HepG2 (cell line): ENCODE data around the gene MTURN. TPM values are rescaled to one million over a fixed set of nuclear protein-coding genes. Genes with fewer than 3 reads are reported as not detected.

Source experiments
- ATAC-seq: fragments of 200-7000 bp; cut with Tn5 transposase; 3 replicates; pipeline ENCODE4 v1.9.1; 2020; ENCODE audit warnings: mild to moderate bottlenecking, moderate library complexity
- BruUV-seq: library from RNA; stranded (reverse); fragments of 400-500 nt; replicated peaks from 2 replicates; lab custom pipeline; 2021; lab: Mats Ljungman, UMichigan
- CTCF ChIA-PET: fragments of 300-600 bp; formaldehyde crosslinking; extraction: SDS; loops from one replicate; lab custom pipeline; 2021; ENCODE audit warnings: low total read pairs, inconsistent platforms, low intra/inter-chr PET ratio; lab: Yijun Ruan, JAX
- POLR2A ChIA-PET: fragments of 350-600 bp; sonication (Branson Sonifier 250); formaldehyde crosslinking; loops from one replicate; lab custom pipeline; 2020; ENCODE audit warnings: antibody characterized with exemption, inconsistent platforms; lab: Yijun Ruan, JAX
- DNase-seq: peaks from one replicate; pipeline ENCODE4 v3.0.0-alpha.2; 2015; ENCODE audit warnings: low spot score
- FAIRE-seq: peaks from 3 replicates; lab custom pipeline; 2011; peaks lifted over from hg19 to GRCh38; lab: Jason Lieb, UNC
- H2AFZ ChIP-seq: one replicate; pipeline ENCODE4 v1.6.1; 2011; ENCODE audit warnings: low read length, inconsistent platforms
- H3K27ac ChIP-seq: fragments of 300-600 bp; 3 replicates; pipeline ENCODE4 v1.8.0; 2011; ENCODE audit warnings: mixed run types, mild to moderate bottlenecking, mixed read lengths, low read length, inconsistent platforms; ENCODE audit not compliant: insufficient read depth; ENCODE audit errors: extremely low read length
- H3K27me3 ChIP-seq, 2 experiments: fragments of 200-600 bp in 1 of 2; 2 replicates in 1 of 2; 3 replicates in 1 of 2; pipeline versions ENCODE4 v1.6.0 to v1.8.0; 2011; ENCODE audit warnings: low read length in 2 of 2, mild to moderate bottlenecking in 2 of 2, moderate library complexity in 2 of 2, inconsistent platforms in 1 of 2; ENCODE audit not compliant: insufficient read depth in 2 of 2, control insufficient read depth in 1 of 2
- H3K36me3 ChIP-seq, 2 experiments: fragments of 200-600 bp in 1 of 2; replicated peaks in 1 of 2; 2 replicates in 1 of 2; 3 replicates in 1 of 2; pipeline versions ENCODE4 v1.5.1 to v1.8.0; 2011; ENCODE audit warnings: low read length in 2 of 2, inconsistent platforms in 1 of 2; ENCODE audit not compliant: insufficient read depth in 2 of 2, control insufficient read depth in 1 of 2
- H3K4me1 ChIP-seq: 2 replicates; pipeline ENCODE4 v1.5.1; 2012; ENCODE audit warnings: low read length, inconsistent platforms; ENCODE audit not compliant: insufficient read depth
- H3K4me2 ChIP-seq: 2 replicates; pipeline ENCODE4 v1.6.0; 2011; ENCODE audit warnings: low read depth, low read length, inconsistent platforms
- H3K4me3 ChIP-seq, 3 experiments: fragments of 200-600 bp in 1 of 3; sonication (generic), shearing (Covaris generic) in 1 of 3; replicated peaks in 1 of 3; 2 replicates each; pipeline ENCODE4 v1.5.1; 2011 to 2016; ENCODE audit warnings: low read length in 3 of 3, inconsistent platforms in 2 of 3, low read depth in 2 of 3, mild to moderate bottlenecking in 2 of 3, control low read depth in 1 of 3, mixed read lengths in 1 of 3; ENCODE audit not compliant: insufficient read depth in 1 of 3
- H3K79me2 ChIP-seq: one replicate; pipeline ENCODE4 v1.6.1; 2011; ENCODE audit warnings: low read length, inconsistent platforms; ENCODE audit not compliant: insufficient read depth
- H3K9ac ChIP-seq: 2 replicates; pipeline ENCODE4 v1.6.0; 2011; ENCODE audit warnings: mild to moderate bottlenecking, low read depth, low read length, inconsistent platforms; ENCODE audit not compliant: insufficient read depth
- H3K9me3 ChIP-seq: 2 replicates; pipeline ENCODE4 v1.5.1; 2012; ENCODE audit warnings: mild to moderate bottlenecking, low read length
- H4K20me1 ChIP-seq: 2 replicates; pipeline ENCODE4 v1.6.0; 2011; ENCODE audit warnings: inconsistent platforms, mild to moderate bottlenecking, low read length, moderate library complexity; ENCODE audit not compliant: insufficient read depth
- DR1 ChIP-seq: sonication (generic); formaldehyde crosslinking; IDR thresholded peaks from 2 replicates; pipeline ENCODE4 v1.8.0; 2021; ENCODE audit warnings: mild to moderate bottlenecking, missing genetic modification reagents, inconsistent platforms
- ERF ChIP-seq: IDR thresholded peaks from 2 replicates; pipeline ENCODE4 v1.6.1; 2018; ENCODE audit warnings: missing biosample characterization, missing genetic modification reagents
- NCOA1 ChIP-seq: sonication (generic); formaldehyde crosslinking; IDR thresholded peaks from 2 replicates; pipeline ENCODE4 v1.9.0; 2021; ENCODE audit warnings: missing genetic modification reagents
- NR2F1 ChIP-seq, 2 experiments: fragments of 450-650 bp in 1 of 2; formaldehyde crosslinking in 1 of 2; IDR thresholded peaks; 2 replicates each; pipeline versions ENCODE4 v1.5.0 to v1.6.1; 2016 to 2020; ENCODE audit warnings: mild to moderate bottlenecking in 1 of 2, missing compliant biosample characterization in 1 of 2, missing genetic modification reagents in 1 of 2, moderate library complexity in 1 of 2
- POLR2AphosphoS5 ChIP-seq: IDR thresholded peaks from 2 replicates; pipeline ENCODE4 v1.6.1; 2012; ENCODE audit warnings: low read depth, low read length
- RAD51 ChIP-seq: fragments of 450-650 bp; IDR thresholded peaks from 2 replicates; pipeline ENCODE4 v1.6.1; 2016; ENCODE audit warnings: borderline replicate concordance
- SNRNP70 ChIP-seq: fragments of 200-400 bp; formaldehyde crosslinking; IDR thresholded peaks from 2 replicates; pipeline ENCODE4 v1.6.1; 2017; ENCODE audit warnings: mild to moderate bottlenecking, low read depth, low read length, moderate library complexity
- ZBTB1 ChIP-seq: sonication (generic); formaldehyde crosslinking; IDR thresholded peaks from 2 replicates; pipeline ENCODE4 v1.4.0; 2020; ENCODE audit warnings: missing genetic modification reagents, borderline replicate concordance
- ZNF20 ChIP-seq: sonication (generic); formaldehyde crosslinking; IDR thresholded peaks from 2 replicates; pipeline ENCODE4 v1.4.0; 2020; ENCODE audit warnings: mild to moderate bottlenecking, moderate library complexity, missing genetic modification reagents
- ZNF512 ChIP-seq: sonication (generic); formaldehyde crosslinking; IDR thresholded peaks from 2 replicates; pipeline ENCODE4 v1.4.0; 2020; ENCODE audit warnings: mild to moderate bottlenecking, missing genetic modification reagents
- ZNF557 ChIP-seq: sonication (generic); formaldehyde crosslinking; IDR thresholded peaks from 2 replicates; pipeline ENCODE4 v1.4.0; 2020; ENCODE audit warnings: missing genetic modification reagents
- in situ Hi-C: cut with HindIII; loops from 2 replicates; pipeline ENCODE4 v1.10.0; 2017; ENCODE audit warnings: low pct_unique_long_range_greater_than_20kb; ENCODE audit not compliant: extremely low pct_ligation_motif_present
- intact Hi-C: fragments of 100-400 bp; cut with micrococcal nuclease; formaldehyde crosslinking; loops from one replicate; pipeline ENCODE4 v1.10.0; 2022; ENCODE audit not compliant: unreplicated experiment
- polyA plus RNA-seq, 8 experiments: library from polyadenylated mRNA; depleted of rRNA in 3 of 8; stranded (reverse) in 7 of 8; unstranded in 1 of 8; fragments of >200 nt; fragmentation: Illumina TruSeq in 4 of 8; extraction: Trizol in 4 of 8; gene quantifications; 2 replicates each; pipeline versions ENCODE4 v1.2.1 to v1.2.3, GENCODE V29; 2011 to 2016; ENCODE audit warnings: low read depth in 4 of 8, missing spikeins in 1 of 8, mixed read lengths in 1 of 8; ENCODE audit not compliant: insufficient read depth in 1 of 8
- total RNA-seq, 5 experiments: library from RNA; depleted of rRNA; stranded (reverse); fragments of >200 nt; fragmentation: Illumina TruSeq; extraction: Trizol; gene quantifications; 2 replicates each; pipeline ENCODE4 v1.2.3, GENCODE V29; 2016; ENCODE audit warnings: low read depth in 1 of 5
- TF ChIP-seq, protein P1 (sequence below): sonication (generic); formaldehyde crosslinking; IDR thresholded peaks from 2 replicates; pipeline ENCODE4 v1.4.0; 2020; ENCODE audit warnings: missing genetic modification reagents
- TF ChIP-seq, protein P2 (sequence below): IDR thresholded peaks from 2 replicates; pipeline ENCODE4 v1.6.1; 2016; ENCODE audit warnings: low read depth, control low read depth

The MTURN gene
- total and polyA plus RNA-seq, 2 of the 13 experiments (the other 11 are each of a cell fraction or from before 2014, with no cell fraction given): 5.7 to 7.2 TPM

DNA sequence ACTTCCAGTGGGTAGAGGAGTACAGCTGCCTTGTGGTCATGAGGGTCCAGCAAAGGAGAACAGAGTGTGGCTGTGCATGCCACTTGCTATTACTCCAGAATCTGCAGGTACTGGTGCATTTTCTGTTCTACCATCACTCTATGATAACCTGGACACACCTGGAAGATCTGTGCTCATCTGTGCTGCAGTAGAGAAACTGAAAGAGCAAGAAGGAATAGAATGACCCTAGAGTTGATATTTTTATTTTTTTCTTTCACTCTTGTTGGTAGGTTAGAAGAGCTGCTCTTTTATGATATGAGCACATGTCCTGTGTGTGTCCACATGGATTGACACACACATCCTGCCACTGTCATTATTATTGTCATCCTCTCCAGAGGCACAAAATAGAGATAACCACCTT, 48.3 kb upstream of the MTURN start:
- no peak for FAIRE-seq

GRCh38 chr7:30087371-30087770, 47.4 kb upstream of the MTURN start:
- ChIA-PET CTCF (no interaction called here), POLR2A (no interaction called here)
- no peaks in the 10 kb centered on the region for H3K9me3 ChIP-seq
- H3K27ac ChIP-seq: no peak overlapping the region
- no peak overlapping the region for H3K4me3 ChIP-seq
- no TSS peak for BruUV-seq
- H3K9ac ChIP-seq: no peak overlapping the region
- TF ChIP-seq, protein P1, sequence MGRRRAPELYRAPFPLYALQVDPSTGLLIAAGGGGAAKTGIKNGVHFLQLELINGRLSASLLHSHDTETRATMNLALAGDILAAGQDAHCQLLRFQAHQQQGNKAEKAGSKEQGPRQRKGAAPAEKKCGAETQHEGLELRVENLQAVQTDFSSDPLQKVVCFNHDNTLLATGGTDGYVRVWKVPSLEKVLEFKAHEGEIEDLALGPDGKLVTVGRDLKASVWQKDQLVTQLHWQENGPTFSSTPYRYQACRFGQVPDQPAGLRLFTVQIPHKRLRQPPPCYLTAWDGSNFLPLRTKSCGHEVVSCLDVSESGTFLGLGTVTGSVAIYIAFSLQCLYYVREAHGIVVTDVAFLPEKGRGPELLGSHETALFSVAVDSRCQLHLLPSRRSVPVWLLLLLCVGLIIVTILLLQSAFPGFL: no peak
- no peak for TF ChIP-seq NCOA1 (CRISPR knock-in tag)
- no peak for TF ChIP-seq NR2F1 (CRISPR knock-in tag; IDR thresholded peaks at IDR 0.05)
- TF ChIP-seq, protein P2, sequence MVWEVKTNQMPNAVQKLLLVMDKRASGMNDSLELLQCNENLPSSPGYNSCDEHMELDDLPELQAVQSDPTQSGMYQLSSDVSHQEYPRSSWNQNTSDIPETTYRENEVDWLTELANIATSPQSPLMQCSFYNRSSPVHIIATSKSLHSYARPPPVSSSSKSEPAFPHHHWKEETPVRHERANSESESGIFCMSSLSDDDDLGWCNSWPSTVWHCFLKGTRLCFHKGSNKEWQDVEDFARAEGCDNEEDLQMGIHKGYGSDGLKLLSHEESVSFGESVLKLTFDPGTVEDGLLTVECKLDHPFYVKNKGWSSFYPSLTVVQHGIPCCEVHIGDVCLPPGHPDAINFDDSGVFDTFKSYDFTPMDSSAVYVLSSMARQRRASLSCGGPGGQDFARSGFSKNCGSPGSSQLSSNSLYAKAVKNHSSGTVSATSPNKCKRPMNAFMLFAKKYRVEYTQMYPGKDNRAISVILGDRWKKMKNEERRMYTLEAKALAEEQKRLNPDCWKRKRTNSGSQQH: no peak
- no peak for TF ChIP-seq POLR2AphosphoS5
- no peak for TF ChIP-seq ERF (CRISPR knock-in tag)
- no peak for TF ChIP-seq RAD51
- TF ChIP-seq SNRNP70: no peak
- no peaks in the 10 kb centered on the region for H3K27me3 ChIP-seq
- H3K79me2 ChIP-seq: no peaks in the 10 kb centered on the region
- no peaks in the 10 kb centered on the region for H3K4me1 ChIP-seq
- no peak for DNase-seq
- no peak overlapping the region for H2AFZ ChIP-seq
- no peak overlapping the region for H3K4me2 ChIP-seq
- H4K20me1 ChIP-seq: no peaks in the 10 kb centered on the region
- no peak for ATAC-seq
- H3K36me3 ChIP-seq: peaks cover 2 to 8% of the 10 kb centered on the region in 2 experiments; a peak in 2 of 5 replicates
- in situ Hi-C loops (no loop called here), intact Hi-C loops (no loop called here)
- FAIRE-seq: no peak

More for the DNA sequence above, 48.3 kb upstream of the MTURN start:
- POLR2A ChIA-PET: no interaction called here
- in situ Hi-C loops: no loop called here
- peaks cover 2 to 13% of the 10 kb centered on the region in 2 experiments; a peak in 4 of 5 replicates for H3K36me3 ChIP-seq
- H2AFZ ChIP-seq: no peak overlapping the region
- no peak for DNase-seq
- no peak overlapping the region for H3K4me3 ChIP-seq
- H3K4me2 ChIP-seq: no peak overlapping the region
- intact Hi-C loops: no loop called here
- ATAC-seq: no peak
- H3K9me3 ChIP-seq: no peaks in the 10 kb centered on the region
- no peaks in the 10 kb centered on the region for H3K27me3 ChIP-seq
- no peak overlapping the region for H3K9ac ChIP-seq
- CTCF ChIA-PET: no interaction called here
- no peaks in the 10 kb centered on the region for H3K4me1 ChIP-seq
- no TSS peak for BruUV-seq
- no peaks in the 10 kb centered on the region for H3K79me2 ChIP-seq
- H4K20me1 ChIP-seq: no peaks in the 10 kb centered on the region
- TF ChIP-seq DR1 (CRISPR knock-in tag) (no peak), ZNF512 (CRISPR knock-in tag) (no peak), ZNF557 (CRISPR knock-in tag) (no peak), ZNF20 (no peak), ZBTB1 (no peak)
- no peak overlapping the region for H3K27ac ChIP-seq
